Smooth muscle cell (in vitro differentiated cells): ENCODE measurements around the gene GARNL3. TPM values are rescaled to one million over a fixed set of nuclear protein-coding genes. Genes with fewer than 3 reads are reported as not detected.

Experiments
- DNase-seq: peaks from one replicate; lab custom pipeline; 2025; ENCODE audit not compliant: unreplicated experiment; lab: John Stamatoyannopoulos, UW
- H2AFZ ChIP-seq: fragments of 200-600 bp; sonication (generic); 2 replicates; pipeline ENCODE4 v1.6.0; 2016; ENCODE audit warnings: antibody characterized with exemption, low read depth, mild to moderate bottlenecking
- H3F3A ChIP-seq: fragments of 200-600 bp; sonication (generic); 2 replicates; pipeline ENCODE4 v1.6.0; 2017; ENCODE audit warnings: antibody characterized with exemption, low read depth
- H3K27ac ChIP-seq: fragments of 200-600 bp; sonication (generic); 2 replicates; pipeline ENCODE4 v1.5.1; 2016; ENCODE audit warnings: low read depth, mild to moderate bottlenecking
- H3K27me3 ChIP-seq: fragments of 200-600 bp; sonication (generic); 2 replicates; pipeline ENCODE4 v1.6.1; 2016; ENCODE audit warnings: low read depth, mild to moderate bottlenecking
- H3K36me3 ChIP-seq: fragments of 200-600 bp; sonication (generic); 2 replicates; pipeline ENCODE4 v1.5.1; 2016; ENCODE audit warnings: low read depth
- H3K4me1 ChIP-seq: fragments of 200-600 bp; sonication (generic); 2 replicates; pipeline ENCODE4 v1.5.1; 2016; ENCODE audit warnings: low read depth
- H3K4me2 ChIP-seq: fragments of 200-600 bp; sonication (generic); 2 replicates; pipeline ENCODE4 v1.6.0; 2016; ENCODE audit warnings: mild to moderate bottlenecking
- H3K4me3 ChIP-seq: fragments of 200-600 bp; sonication (generic); 2 replicates; pipeline ENCODE4 v1.5.1; 2016; ENCODE audit warnings: mild to moderate bottlenecking
- H3K79me2 ChIP-seq: fragments of 200-600 bp; sonication (generic); 2 replicates; pipeline ENCODE4 v1.6.0; 2016; ENCODE audit warnings: low read depth, mild to moderate bottlenecking
- H3K9ac ChIP-seq: fragments of 200-600 bp; sonication (generic); 2 replicates; pipeline ENCODE4 v1.6.0; 2016; ENCODE audit warnings: low read depth
- H3K9me3 ChIP-seq: fragments of 200-600 bp; sonication (generic); replicated peaks from 2 replicates; pipeline ENCODE4 v1.5.1; 2016; ENCODE audit warnings: low read depth
- H4K20me1 ChIP-seq: fragments of 200-600 bp; sonication (generic); 2 replicates; pipeline ENCODE4 v1.6.0; 2016; ENCODE audit warnings: low read depth
- CTCF ChIP-seq: fragments of 200-600 bp; sonication (generic); IDR thresholded peaks from 2 replicates; pipeline ENCODE4 v1.5.1; 2017; ENCODE audit warnings: borderline replicate concordance, mild to moderate bottlenecking, antibody characterized with exemption; ENCODE audit not compliant: insufficient read depth, poor library complexity, severe bottlenecking
- WGBS: methylation state at CpG from one replicate; pipeline ENCODE4 v1.1.7; 2016; ENCODE audit warnings: low lambda C conversion rate; 5-methylcytosine and 5-hydroxymethylcytosine counted together
- polyA plus RNA-seq: library from polyadenylated mRNA; unstranded; fragments of >200 nt; fragmentation: Nextera tagmentation; extraction: Ambion mirVana; gene quantifications from 2 replicates; pipeline ENCODE4 v1.2.1, GENCODE V29; 2016
- total RNA-seq: library from RNA; depleted of rRNA; stranded (reverse); fragments of >200 nt; gene quantifications from 2 replicates; pipeline ENCODE4 v1.2.3, GENCODE V29; 2014

Gene GARNL3
- total and polyA plus RNA-seq, 2 experiments from 2014 or later: 4.7 to 18.5 TPM

GRCh38 chr9:127437497-127438264, 173.1 kb downstream of the GARNL3 start:
- no peaks in the 10 kb centered on the region for H3K27me3 ChIP-seq
- H3K4me3 ChIP-seq: no peak overlapping the region
- H4K20me1 ChIP-seq: peaks cover 12% of the 10 kb centered on the region
- H3K9me3 ChIP-seq: no peaks in the 10 kb centered on the region
- no peak for TF ChIP-seq CTCF
- H2AFZ ChIP-seq: no peak overlapping the region
- H3K4me1 ChIP-seq: no peaks in the 10 kb centered on the region
- no peaks in the 10 kb centered on the region for H3F3A ChIP-seq
- H3K27ac ChIP-seq: no peak overlapping the region
- WGBS: 89% methylated on average over 12 of the region's 12 CpGs
- H3K36me3 ChIP-seq: peaks cover 24% of the 10 kb centered on the region
- no peak overlapping the region for H3K4me2 ChIP-seq
- no peak overlapping the region for H3K9ac ChIP-seq
- no peak for DNase-seq
- H3K79me2 ChIP-seq: peaks cover 5% of the 10 kb centered on the region

GRCh38 chr9:127438394-127438793, 173.8 kb downstream of the GARNL3 start:
- Histone ChIP-seq H3K9me3 (no peaks in the 10 kb centered on the region), H4K20me1 (peaks cover 5% of the 10 kb centered on the region), H2AFZ (no peak overlapping the region), H3K4me3 (no peak overlapping the region), H3K79me2 (no peaks in the 10 kb centered on the region), H3K9ac (no peak overlapping the region), H3K4me1 (no peaks in the 10 kb centered on the region), H3F3A (no peaks in the 10 kb centered on the region), H3K36me3 (peaks cover 21% of the 10 kb centered on the region), H3K27me3 (no peaks in the 10 kb centered on the region), H3K4me2 (no peak overlapping the region), H3K27ac (no peak overlapping the region)
- peak; percentile 15 for TF ChIP-seq CTCF
- WGBS: 82% methylated on average over 9 of the region's 9 CpGs
- no peak for DNase-seq

Other genes with a start within 250 kb of the GARNL3 start
- gene ANGPTL2, start 142.1 kb upstream of the GARNL3 start, total RNA-seq: 13.3 and 16.1 TPM in 2 replicates
- gene ANGPTL2, start 142.1 kb upstream of the GARNL3 start, polyA plus RNA-seq: 18.7 and 20.2 TPM in 2 replicates
- gene SLC2A8, start 132.4 kb downstream of the GARNL3 start, total RNA-seq: 8.7 and 16.9 TPM in 2 replicates
- 27.7 and 36.6 TPM in 2 replicates for gene SLC2A8, start 132.4 kb downstream of the GARNL3 start, polyA plus RNA-seq
- gene ZNF79, start 159.6 kb downstream of the GARNL3 start, total RNA-seq: 6.6 and 8.6 TPM in 2 replicates
- 4.3 and 4.9 TPM in 2 replicates for gene ZNF79, start 159.6 kb downstream of the GARNL3 start, polyA plus RNA-seq
- gene RPL12, start 186.6 kb downstream of the GARNL3 start, total RNA-seq: 1,296 and 1,445 TPM in 2 replicates
- gene RPL12, start 186.6 kb downstream of the GARNL3 start, polyA plus RNA-seq: 371 and 424 TPM in 2 replicates
- gene LRSAM1, start 186.7 kb downstream of the GARNL3 start, total RNA-seq: 10.5 and 15.3 TPM in 2 replicates
- 27.0 and 28.7 TPM in 2 replicates for gene LRSAM1, start 186.7 kb downstream of the GARNL3 start, polyA plus RNA-seq